NCI-H128 (cell line): ENCODE results near the gene PAX5.

Experiments
- DNase-seq: peaks from one replicate; lab custom pipeline; 2025; ENCODE audit not compliant: unreplicated experiment; lab: John Stamatoyannopoulos, UW

The PAX5 gene

DNA sequence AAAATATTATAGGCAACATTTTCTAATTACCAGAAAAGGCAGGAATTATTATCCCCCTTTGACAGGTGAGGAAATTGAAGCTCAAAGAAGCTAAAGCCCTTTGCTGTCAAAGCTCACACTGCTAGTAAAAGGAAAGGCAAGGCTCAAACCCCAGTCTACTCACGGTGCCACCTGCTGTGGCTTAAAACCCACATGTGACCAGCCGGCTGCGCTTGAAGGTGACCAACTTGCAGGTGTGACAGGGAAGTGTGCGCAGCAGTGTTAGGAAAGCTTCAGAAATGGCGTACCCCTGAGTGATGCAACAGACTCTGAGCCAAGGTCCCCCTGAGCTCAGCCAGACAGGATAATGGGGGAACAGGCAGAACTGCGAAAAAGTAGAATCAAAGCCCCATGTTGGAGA lies 45.2 kb downstream of the PAX5 start:
- DNase-seq, result no peak

DNA sequence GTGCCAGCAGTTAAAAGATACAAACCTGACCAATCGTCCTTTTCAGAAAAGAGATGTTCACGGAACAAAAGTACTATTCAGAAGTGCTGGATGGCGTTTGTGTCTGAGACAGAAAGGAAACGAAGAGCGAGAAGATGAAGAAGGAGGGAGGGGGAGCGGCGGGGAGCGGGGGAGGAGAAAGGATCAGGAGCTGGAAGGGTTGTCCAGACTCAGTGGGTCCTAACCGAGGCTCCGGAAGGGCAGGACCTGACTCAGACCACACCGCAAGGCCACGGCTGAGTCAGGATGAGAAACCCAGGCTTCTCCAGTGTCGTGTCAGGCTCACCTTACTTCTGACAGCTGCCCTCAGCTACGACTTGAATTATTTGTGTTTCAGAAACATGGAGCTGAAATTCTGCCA lies 46.2 kb downstream of the PAX5 start:
- no peak for DNase-seq

DNA sequence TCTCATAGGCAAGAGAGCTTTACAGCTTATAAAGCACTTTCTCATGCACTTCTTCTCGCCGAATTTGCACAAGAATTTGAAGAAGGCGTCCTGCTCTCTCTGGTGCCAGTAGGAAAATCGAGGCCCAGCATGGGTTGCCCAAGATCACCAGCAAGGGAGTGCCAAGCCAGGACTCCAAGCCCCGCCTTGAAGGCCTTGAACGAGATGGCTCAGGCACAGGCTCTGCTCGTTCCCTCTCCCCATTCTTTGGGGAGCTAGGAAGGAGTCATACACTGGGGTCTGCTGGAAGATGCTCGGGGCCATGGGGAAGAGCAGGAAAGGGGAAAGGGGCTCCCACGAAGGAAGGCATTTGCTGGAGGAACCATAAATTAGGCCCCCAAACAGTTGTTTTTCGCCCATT lies 46.7 kb downstream of the PAX5 start:
- DNase-seq, result no peak

DNA sequence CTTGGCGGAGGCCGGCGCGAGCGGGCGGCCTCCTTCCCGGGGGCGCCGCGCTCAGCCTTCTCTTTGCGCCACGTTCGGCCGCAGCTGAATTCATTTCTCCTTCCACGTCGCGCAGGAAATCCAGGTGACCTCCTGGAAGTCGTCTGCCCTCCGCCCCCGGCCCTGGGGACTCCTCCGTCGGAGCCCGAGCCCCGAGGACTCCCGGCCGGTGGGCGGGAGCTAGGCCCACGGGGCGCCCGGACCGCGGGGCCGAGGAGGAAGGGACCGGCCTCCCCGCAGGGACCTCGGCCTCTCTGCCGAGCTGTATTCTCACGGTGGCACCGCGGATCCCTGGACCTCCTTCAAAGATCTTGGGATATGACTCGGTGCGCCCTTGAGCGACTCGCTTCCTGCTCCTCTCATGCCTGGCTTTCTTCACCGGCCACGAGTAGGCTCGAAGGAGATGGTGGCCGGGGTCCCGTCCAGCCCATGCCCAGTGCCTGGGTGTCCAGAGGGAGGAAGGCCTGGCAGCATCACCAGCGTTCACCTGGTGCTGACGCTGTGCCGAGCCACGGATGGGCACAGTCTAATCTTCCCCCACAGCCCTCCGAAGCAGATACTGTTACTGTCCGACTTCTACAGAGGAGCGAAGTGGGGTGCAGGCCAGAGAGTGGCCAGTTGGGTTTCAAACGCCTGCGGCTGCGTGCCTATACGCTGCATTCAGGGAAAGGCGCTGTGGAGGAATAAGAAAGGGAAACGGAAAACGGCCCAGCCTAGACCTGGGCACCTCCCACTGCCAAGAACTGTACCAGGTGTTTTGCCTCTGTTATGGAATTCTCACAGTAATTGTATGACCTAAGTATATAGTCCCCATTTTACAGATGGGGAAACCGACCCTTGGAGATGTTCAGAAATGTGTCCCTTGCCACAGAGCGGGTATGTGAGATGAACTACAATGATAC lies 47.3 kb downstream of the PAX5 start:
- DNase-seq, result no peak

DNA sequence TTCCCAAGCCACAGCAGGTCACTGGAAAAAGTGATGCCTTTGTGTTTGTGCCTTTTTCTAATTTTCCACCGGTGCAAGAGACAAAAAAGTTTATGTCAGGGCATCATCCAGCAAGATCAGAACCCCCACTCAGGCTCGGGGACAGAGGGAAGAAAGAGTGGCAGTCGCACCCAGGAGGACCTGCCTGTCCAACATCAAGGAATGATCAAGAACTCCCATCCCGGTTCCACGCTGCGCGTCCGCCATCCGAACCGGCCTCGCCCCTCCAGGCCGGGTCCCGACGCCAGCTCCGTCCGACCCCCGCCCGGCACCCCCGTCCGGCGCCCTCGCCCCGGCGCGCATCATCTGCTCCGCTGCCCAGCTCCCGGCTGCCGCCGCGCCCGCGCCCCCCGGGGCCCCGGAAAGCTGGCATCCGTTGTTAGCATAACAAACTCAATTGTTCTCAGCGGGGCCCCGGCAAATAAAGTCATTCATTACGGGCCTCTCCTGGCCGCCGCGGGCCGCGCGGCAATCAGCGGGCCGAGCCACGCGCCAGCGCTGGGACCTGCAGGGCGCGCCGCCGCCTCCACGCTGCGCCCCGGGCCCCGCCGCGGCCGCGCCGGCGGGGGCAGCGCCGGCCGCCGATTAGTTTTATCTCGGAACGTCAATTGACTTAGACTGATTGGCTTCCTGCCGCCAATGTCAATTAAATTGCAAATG lies 48.1 kb downstream of the PAX5 start:
- DNase-seq, result no peak

DNA sequence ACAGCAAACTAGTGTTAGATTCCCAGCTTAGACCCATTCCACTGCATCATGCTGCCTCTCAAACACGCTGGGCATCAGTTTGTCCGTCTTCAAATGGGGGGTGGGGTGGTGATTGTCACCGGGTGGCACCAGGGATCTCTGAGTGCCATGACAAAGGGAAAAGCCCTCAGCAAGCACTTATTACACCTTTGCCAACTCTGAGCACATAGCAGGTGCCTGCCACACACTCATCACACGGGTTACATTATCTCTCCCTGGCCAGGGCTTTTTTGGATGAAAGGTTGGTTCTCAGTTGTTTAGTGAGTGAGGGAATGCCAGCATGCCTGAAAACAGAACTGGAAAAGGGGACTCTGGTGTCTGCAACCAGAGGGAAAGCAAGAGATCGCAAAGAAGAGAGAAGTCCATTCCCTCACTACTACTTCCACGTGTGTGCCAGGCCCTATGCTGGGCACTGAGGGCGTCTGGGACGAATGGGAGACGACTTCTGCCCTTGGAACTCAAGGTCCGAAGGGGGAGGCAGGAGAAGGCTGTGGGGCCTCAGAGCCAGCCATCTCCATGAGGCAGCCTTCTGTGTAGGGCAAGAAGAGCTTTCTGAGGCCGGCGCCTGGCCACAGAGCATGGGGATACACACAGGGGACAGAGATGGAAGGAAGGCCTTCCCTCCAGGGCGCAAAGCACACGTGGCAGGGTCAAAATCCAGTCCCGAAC lies 48.9 kb downstream of the PAX5 start:
- no peak for DNase-seq

DNA sequence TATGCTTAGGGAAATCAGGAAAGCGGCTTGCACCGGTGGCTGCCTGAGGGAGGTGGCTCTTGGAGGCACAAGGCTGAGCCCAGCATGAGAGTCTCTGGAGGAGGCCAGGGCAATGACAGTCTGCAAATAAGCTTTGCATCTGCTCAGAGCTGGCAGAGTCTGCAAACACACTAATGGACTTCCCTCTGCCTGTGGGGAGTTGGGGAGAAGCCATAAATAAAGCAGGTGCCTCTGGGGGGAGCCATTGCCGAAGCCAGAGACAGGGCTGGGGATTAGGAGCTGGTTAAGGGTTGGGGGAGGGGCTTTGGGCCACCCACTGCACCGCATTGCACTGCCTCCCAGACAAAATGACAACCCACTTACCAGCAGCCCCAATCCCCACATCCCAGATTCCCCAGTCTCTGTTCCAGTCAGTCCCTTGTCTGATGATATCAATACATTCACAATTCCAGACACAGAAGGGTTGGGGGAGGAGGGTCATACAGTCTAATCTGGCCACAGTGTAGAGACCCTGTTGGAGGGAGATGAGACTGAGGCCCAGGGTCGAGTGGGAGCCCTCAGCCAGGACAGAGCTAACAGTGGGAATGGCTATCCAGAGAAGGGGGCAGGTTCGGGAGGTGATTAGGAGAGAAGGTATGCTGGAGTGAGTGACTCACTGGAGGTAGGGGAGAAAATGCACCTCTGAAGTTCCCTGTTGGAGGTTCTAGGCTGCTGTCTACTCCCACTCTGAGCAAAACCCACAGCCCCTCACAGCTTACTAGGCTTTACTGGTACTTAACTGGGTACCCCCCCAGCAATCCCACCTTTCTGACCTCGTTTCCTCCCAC lies 53.7 kb downstream of the PAX5 start:
- DNase-seq, result no peak

DNA sequence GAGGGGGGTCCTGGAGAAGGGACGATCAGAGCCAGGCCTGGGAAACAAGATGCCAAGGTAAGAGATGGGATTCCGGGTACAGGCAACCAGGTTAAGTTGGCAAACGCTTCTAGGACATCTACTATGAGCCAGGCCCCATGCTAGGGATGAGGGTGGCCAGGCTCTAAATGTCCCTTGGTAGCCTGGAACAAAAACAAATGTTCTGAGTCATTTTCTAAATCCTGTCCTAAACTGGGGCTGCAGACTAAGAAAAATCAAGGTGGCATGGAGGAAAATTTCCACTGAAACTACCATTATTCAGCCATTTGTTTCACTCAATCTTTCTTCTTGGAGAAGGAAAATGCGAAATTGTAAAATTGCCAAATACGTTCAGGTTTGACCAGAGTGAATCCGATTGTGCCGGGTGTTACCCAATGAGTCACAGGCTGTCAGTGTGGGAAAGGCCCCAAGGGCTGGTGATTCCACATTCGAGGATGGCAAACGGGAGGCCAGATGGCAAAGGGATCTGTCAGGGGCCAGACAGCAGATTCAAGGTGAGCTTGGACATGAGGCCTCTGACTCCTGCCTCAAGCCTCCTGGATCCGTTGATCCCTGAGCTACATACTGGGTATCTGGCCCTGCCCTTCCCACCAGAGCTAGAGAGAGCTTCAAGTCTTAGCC lies 57.6 kb downstream of the PAX5 start:
- DNase-seq, result no peak

DNA sequence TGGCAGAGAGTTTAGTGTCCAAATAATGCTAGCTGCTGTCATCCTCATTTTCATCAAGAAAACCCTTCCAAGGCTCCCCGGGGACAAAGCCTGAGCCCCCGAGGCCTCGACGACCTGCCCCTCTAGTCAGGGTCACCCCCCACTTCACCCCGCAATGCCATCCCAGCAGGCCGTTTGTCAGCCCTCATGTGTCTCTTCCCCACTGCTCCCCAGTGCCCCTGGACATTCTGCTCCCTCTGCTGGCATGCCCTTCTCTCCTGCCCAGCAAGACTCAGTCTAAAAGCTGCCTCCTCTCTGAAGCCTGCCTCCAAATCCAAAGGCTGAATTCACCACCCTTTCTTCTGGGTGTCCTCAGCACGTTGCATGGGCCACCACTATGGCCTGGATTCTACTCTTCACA lies 59.3 kb downstream of the PAX5 start:
- DNase-seq, result no peak

DNA sequence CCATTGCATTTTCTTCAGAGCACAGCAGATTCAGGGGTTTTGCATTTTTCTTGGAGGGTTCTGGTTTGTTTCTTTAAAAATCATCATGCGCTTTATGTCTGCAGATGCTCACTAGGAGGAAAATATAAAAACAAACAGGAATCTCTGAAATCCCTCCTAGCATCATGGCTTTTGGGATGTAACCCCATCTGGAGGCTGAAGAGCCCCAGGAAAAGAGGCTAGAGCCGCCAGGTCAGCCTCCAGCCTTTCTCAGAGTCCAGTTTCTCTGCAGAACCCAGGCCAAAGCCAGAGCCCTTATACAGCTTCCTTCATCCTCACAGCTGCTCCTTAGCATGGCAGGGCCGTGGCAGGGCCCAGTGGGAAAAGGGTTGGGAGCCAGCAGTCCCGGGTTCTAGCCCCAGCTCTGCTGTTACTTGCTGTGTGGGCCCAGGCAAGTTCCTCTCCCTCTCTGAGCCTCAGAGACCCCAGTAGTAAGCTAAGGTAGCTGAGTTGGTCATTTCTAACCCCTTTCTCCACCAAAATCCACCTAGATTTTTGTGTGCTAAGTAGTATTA lies 62.1 kb downstream of the PAX5 start:
- no peak for DNase-seq

DNA sequence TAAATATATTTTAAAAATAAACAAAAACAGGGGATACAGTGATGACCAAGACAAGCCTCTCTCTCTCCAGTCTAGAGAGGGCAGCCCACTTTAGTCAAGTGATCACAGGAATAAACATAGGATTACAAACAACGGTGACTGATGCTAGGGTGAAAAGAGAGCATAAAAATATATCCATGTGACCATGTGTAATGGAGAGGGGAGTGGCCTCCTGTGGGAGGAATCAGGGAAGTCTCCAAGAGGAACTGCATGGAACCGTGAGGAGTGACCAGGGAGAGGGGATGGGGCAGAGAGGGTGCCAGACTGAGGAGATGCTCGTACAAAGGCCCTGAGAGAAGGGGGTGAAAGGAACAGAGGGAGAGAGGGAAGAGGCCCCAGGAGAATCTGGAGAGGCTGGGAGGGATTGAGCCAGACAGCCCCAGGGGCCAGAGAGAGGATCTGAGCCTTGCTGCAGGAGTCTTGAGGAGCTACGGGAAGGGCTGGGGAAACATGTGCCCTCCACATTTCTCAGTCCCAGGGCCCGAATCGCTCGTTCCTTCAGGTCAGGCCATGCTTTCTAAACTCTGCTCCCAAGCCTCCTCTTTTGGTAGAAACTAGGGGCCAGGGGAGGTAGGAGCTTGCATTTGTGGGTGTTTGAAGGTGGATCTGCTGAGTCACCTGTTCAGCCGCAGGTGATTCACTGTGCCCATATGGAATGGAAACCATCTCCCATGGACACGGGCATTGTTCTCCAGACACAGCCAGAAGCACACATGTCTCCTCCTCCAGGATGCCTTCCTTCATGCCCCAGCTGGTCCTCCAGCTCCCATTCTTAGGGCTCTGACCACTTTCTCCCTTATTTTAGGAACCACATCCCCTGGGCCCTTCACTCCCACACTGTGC lies 63.8 kb downstream of the PAX5 start:
- no peak for DNase-seq

DNA sequence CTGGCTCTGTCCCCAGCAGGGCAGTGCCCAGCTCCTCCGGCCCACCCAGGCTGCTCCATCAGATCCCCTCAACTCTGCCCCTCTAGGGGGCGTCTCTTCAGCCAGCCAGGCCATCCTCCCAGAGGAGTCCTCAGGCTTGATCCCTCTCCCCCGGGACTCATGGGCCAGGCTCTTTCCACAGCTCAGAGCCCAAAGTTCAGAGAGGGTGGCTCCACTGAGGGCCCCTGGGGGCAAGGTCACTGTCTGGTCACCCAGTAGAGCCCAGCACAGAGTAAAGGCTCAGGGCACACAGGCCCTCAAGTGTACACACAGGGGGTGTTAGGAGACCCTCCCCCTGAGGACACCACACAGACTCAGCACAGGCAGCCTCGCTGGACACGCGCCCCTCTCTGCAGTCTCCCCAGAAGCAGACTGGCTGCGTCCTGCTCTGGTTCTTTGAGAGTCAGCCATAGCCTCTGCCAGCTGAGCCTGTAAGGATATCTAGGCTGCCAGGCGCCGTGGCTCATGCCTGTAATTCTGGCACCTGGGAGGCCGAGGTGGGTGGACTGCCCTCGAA lies 64.8 kb downstream of the PAX5 start:
- DNase-seq, result no peak

DNA sequence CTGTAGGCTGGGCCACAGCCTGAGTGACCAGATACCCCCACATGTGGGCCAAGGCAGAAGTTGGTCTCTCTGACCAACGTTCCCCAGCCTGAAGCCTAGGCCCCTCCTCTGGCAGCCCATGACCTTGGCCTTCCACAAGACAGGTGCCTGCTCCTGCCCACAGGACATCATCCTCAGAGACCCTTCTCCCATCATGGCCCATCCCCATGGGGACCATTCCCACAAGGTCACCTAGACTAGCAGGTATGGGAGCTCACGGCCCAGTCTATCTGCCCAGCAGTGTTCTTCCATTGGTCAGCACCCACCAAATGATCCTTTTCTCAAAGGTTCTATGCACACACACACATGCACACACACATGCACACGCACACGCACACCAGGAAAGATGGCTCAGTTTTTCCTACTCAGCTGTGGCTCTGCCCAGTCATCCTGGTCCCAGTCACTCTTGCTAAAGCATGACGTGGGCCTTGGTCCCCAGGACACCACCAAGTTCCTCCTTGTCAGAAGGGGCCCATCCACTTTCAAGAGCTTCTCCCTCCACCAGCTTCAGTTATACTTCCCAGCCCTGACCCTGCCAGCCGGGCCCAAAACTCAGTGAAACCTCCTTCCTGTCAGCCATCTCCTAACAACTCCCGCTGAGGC lies 65.4 kb downstream of the PAX5 start:
- no peak for DNase-seq

DNA sequence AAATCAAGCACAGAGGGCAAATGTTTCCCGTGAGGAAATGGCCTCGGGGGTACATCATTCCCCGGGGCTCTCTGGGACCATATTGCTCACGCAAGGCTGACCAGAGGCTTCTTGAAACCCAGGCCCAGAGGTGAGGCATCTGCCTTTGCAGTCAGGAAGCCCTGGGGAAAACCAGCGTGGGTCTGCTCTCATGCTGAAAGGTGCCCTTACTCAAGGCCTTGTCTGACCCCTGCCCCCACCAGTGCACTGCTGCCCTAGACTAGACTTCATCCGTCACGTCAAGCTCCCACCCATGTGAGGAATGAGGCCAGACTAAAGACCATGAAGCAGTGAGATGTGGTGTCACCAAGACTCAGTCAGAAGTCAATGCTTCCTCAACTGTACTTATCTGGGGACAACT lies 66.1 kb downstream of the PAX5 start:
- DNase-seq, result no peak

DNA sequence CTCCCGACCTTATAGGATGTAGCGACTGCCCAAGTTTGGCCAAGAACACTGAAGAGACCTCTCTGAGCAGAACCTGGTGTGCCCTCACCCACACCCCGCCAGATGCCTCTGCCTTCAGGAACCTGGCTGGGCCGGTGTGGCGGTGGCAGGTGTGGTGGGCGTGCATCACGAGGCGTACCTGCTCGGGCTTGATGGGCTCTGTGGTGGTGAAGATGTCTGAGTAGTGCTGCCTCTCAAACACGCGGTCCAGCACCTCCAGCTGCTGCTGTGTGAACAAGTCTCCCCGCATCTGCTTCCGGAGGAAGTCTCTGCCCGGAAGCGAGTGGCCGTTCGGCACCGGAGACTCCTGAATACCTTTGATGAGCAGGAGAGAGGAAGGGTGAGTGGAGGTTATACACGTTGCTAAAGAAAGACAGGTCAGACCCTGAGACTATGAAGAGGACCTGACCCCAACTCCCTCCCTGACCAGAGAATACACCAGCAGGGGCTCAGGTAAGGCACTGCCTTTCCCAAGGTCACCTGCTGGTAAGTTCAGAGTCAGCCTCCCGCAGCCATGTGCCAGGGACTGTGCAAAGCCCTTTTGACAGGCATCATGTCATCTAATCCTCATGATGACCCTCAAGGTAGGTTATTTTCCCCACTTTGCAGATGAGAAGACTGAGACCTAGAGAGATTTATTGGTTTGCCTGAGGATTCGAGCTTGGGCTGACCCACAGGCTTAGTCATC lies 67.5 kb downstream of the PAX5 start:
- no peak for DNase-seq

DNA sequence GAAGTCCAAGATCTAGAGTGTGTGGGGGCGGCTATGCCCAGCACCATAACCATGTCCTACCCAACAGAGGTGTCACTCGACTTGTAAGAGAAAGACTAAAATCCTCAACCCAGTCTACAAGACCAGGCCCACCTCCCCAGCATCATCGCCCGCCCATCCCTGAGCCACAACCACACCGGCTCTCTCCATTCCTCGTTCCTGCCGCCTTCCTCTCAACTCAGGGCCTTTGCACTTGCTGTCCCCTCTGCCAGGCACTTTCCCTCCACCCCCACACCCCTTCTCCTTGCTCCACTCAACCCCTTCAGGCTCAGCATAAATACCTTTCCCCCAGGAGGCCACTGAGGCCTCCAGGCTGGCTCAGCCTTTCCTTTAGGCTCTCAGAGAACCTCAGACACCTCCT lies 69.3 kb downstream of the PAX5 start:
- DNase-seq, result no peak

DNA sequence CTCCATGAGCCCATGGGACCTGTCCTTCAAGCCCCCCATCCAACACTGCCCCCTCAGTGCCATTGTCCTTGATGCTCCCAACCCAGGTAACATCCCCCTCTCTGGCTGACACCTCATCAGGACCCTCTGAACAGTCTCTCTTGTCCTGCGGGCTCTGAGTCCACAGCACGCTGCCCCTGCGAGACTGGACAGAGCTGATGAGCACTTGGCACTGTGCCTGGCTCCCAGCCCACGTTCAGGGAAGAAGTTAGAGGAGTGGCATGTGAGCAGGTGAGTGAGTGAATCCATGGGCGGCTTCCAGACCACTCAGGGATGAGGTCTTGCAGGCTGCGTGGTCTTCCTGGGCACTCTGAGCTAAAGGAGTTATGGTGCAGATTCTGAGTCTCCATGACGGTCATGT lies 70.7 kb downstream of the PAX5 start:
- DNase-seq, result no peak

DNA sequence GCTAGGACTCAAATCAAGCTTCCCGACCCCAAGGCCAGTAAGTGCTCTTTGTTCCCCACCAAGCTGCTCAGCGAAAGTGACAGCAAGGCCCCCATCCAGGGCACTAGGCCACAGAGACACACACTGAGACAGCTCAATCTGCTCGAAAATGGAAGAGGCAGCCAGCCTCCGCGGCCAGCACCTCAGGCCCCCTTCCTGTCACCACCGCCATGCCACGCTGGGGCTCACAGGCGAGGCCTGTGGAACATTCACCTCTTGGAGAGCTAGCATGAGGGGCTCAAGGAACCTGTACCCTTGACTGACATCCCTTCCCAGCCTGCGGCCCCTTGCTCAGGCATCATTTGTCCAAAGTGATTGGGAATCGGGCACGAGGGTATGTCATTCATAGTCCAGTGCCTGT lies 71.4 kb downstream of the PAX5 start:
- DNase-seq, result no peak
